ENCODE results near the gene TMF1. TPM values are rescaled to one million over a fixed set of nuclear protein-coding genes. Genes with fewer than 3 reads are reported as not detected.

TMF1 gene
- total and polyA plus RNA-seq, 2 of the 8 experiments (the other 6 are each of a cell fraction or from before 2014, with no cell fraction given): 1.4 to 18.3 TPM

- no peak for TF ChIP-seq SP1 (IDR thresholded peaks at IDR 0.05; ENCODE audit: low read depth, low read length)
- TF ChIP-seq GTF2F1 (IDR thresholded peaks at IDR 0.05; ENCODE audit: borderline replicate concordance, low read depth, low read length): no peak
- TF ChIP-seq POLR2A (IDR thresholded peaks at IDR 0.05; ENCODE audit: control extremely low read depth in 1 of 2, low read depth in 2 of 2, low read length in 2 of 2): peak in 1 of 2 experiments; percentile 68; a peak in 2 of 3 replicates
- TF ChIP-seq EZH2 (IDR thresholded peaks at IDR 0.05; ENCODE audit: low read depth, low read length, severe bottlenecking): no peak
- peak; percentile 94 for TF ChIP-seq CREB1 (IDR thresholded peaks at IDR 0.05)
- TF ChIP-seq ASH2L (IDR thresholded peaks at IDR 0.05; ENCODE audit: low read length): peak; percentile 55
- TF ChIP-seq TBP (IDR thresholded peaks at IDR 0.05; ENCODE audit: low read depth, low read length): peak; percentile 73; the same call in 1 of the 2 replicates
- TF ChIP-seq POU5F1 (IDR thresholded peaks at IDR 0.05; ENCODE audit: low read depth, low read length): no peak
- TF ChIP-seq HDAC2 (IDR thresholded peaks at IDR 0.05; ENCODE audit: borderline replicate concordance in 1 of 2, low read depth in 2 of 2, low read length in 2 of 2): 0 out of 4 replicates have a peak, but pooled peaks of 1 of the 2 experiments have one; percentile 66
- TF ChIP-seq ZNF274 (IDR thresholded peaks at IDR 0.05; ENCODE audit: borderline replicate concordance, extremely low read depth, low read length): no peak
- TF ChIP-seq RXRA (IDR thresholded peaks at IDR 0.05; ENCODE audit: insufficient read depth, low read depth, low read length): no peak
- TF ChIP-seq KDM1A (IDR thresholded peaks at IDR 0.05; ENCODE audit: borderline replicate concordance, low read length): no peak
- no peak for TF ChIP-seq EGR1 (IDR thresholded peaks at IDR 0.05; ENCODE audit: borderline replicate concordance, low read depth, low read length)
- peak; percentile 91 for TF ChIP-seq RBBP5 (IDR thresholded peaks at IDR 0.05; ENCODE audit: borderline replicate concordance, low read depth, low read length)
- TF ChIP-seq TCF12 (IDR thresholded peaks at IDR 0.05; ENCODE audit: low read depth, low read length): no peak
- TF ChIP-seq CBX8 (IDR thresholded peaks at IDR 0.05; ENCODE audit: borderline replicate concordance, low read depth, low read length): no peak
- no peak for TF ChIP-seq BCL11A (IDR thresholded peaks at IDR 0.05; ENCODE audit: low read depth in 2 of 2, low read length in 2 of 2)
- TF ChIP-seq FOSL1 (IDR thresholded peaks at IDR 0.05; ENCODE audit: insufficient read depth, low read depth, low read length): no peak
- peak; percentile 58 for TF ChIP-seq TAF1 (IDR thresholded peaks at IDR 0.05; ENCODE audit: low read depth, low read length)
- TF ChIP-seq KDM4A (IDR thresholded peaks at IDR 0.05; ENCODE audit: low read depth, low read length, severe bottlenecking): no peak
- peak; percentile 78; the same call in 1 of the 2 replicates for TF ChIP-seq YY1 (IDR thresholded peaks at IDR 0.05; ENCODE audit: low read depth, low read length)
- TF ChIP-seq, protein P1, sequence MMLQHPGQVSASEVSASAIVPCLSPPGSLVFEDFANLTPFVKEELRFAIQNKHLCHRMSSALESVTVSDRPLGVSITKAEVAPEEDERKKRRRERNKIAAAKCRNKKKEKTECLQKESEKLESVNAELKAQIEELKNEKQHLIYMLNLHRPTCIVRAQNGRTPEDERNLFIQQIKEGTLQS (IDR thresholded peaks at IDR 0.05; ENCODE audit: insufficient read depth, low read depth, low read length): no peak
- TF ChIP-seq KDM5A (IDR thresholded peaks at IDR 0.05; ENCODE audit: low read length): no peak
- TF ChIP-seq SAP30 (IDR thresholded peaks at IDR 0.05; ENCODE audit: insufficient read depth, insufficient replicate concordance, low read length): peak; percentile 86
- TF ChIP-seq CBX5 (IDR thresholded peaks at IDR 0.05; ENCODE audit: low read depth, low read length): no peak
Measured at GRCh38 chr3:69051756-69052471, at the start of gene TMF1 (continued).

Data from H1 (cell line).